Measurements from ENCODE around the gene ATP7A.

- no peak for TF ChIP-seq POLR2A (IDR thresholded peaks at IDR 0.05)
- TF ChIP-seq CTCF (IDR thresholded peaks at IDR 0.05) = no peak
Measured at GRCh38 chrX:77975755-77976154, 65.3 kb downstream of the ATP7A start.
